Skeletal muscle satellite cell (primary cell): ENCODE measurements around the gene PISD.

ENCODE experiments used
- H3K27me3 ChIP-seq: 2 replicates; pipeline ENCODE4 v1.7.0; 2013; ENCODE audit warnings: low read length; ENCODE audit not compliant: control insufficient read depth, insufficient read depth
- H3K36me3 ChIP-seq: 2 replicates; pipeline ENCODE4 v1.7.0; 2013; ENCODE audit warnings: mild to moderate bottlenecking, control low read depth, low read length; ENCODE audit not compliant: insufficient read depth
- H3K4me1 ChIP-seq: 2 replicates; pipeline ENCODE4 v1.7.0; 2013; ENCODE audit warnings: low read length; ENCODE audit not compliant: control insufficient read depth, insufficient read depth
- H3K4me2 ChIP-seq: 2 replicates; pipeline ENCODE4 v1.7.0; 2013; ENCODE audit warnings: mild to moderate bottlenecking, low read length
- H3K4me3 ChIP-seq: 2 replicates; pipeline ENCODE4 v1.7.0; 2013; ENCODE audit warnings: low read length
- H3K9ac ChIP-seq: 2 replicates; pipeline ENCODE4 v1.7.0; 2013; ENCODE audit warnings: mild to moderate bottlenecking, low read depth, low read length, moderate library complexity
- H3K9me3 ChIP-seq: replicated peaks from 2 replicates; pipeline ENCODE4 v1.7.0; 2013; ENCODE audit warnings: mild to moderate bottlenecking, control low read depth, low read length

Gene PISD

DNA sequence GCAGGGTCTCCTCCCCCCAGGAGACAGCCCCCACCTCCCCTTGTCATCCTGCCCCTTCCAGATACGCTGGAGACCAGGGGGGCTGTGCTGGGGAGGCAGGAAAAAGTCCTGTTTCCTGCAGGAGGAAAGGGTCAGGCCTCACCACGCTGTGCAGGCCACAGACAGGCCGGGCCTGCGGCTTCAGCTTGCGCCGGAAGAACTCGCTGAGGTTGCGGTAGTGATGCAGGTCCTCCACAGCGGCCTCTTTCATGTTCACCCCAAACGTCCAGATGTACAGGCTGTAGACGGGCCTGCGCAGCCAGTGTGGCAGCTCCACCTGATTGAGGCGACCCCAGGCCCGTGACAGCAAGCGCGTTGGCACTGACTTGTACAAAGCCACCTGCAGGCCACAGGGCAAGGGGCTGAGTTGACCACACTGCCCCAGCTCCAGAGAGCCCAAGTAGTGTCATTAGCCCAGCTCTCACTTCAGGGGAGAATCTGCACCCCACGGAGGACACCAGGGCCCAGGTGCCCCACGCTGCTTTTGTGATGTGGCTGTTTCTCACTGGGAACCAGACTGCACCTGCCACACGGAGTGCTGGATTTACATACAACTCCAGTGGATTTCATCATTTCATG, 40.4 kb downstream of the PISD start:
- H3K9ac ChIP-seq, result no peak overlapping the region
- H3K4me2 ChIP-seq, result no peak overlapping the region
- H3K4me3 ChIP-seq, result no peak overlapping the region
- no peaks in the 10 kb centered on the region for H3K9me3 ChIP-seq
- no peaks in the 10 kb centered on the region for H3K27me3 ChIP-seq
- peaks cover 91% of the 10 kb centered on the region for H3K36me3 ChIP-seq
- H3K4me1 ChIP-seq, result peaks cover 5% of the 10 kb centered on the region

DNA sequence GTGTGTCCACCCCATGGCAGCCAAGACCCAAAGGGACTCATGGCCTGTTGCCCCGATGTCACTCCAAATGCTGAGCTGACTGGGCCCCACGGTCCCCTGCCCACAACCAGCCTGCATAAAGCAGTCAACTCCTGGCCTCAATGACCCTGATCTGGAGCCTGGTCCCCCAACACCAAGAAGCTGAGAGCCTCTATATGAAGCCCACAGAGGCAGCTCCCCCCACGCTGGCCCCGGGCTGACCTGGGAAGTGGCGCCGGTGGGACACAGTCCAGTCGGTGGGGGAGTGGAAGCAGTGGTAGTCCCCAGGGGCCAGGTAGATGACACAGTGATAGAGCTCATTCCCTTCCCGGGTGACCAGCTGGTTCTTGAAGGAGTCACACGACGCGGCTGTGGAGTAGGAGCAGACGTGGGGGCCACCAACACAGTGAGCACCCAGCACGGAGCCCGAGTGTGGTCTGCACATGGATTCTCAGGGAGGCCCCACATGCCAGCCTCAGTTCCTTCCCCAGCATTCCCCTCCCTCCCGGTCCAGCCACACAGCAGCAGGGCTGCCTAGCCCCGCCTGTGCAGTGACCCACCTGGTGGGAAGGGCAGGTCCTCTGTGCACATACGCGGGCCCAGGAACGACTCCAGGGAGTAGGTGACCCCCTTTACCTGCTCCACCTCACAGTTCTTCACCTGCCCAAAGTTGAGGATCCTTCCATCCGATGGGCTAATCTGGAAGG, 41.1 kb downstream of the PISD start:
- H3K4me2 ChIP-seq, result no peak overlapping the region
- no peak overlapping the region for H3K4me3 ChIP-seq
- no peaks in the 10 kb centered on the region for H3K27me3 ChIP-seq
- peaks cover 10% of the 10 kb centered on the region for H3K4me1 ChIP-seq
- H3K36me3 ChIP-seq, result peaks cover 91% of the 10 kb centered on the region
- no peak overlapping the region for H3K9ac ChIP-seq
- no peaks in the 10 kb centered on the region for H3K9me3 ChIP-seq

DNA sequence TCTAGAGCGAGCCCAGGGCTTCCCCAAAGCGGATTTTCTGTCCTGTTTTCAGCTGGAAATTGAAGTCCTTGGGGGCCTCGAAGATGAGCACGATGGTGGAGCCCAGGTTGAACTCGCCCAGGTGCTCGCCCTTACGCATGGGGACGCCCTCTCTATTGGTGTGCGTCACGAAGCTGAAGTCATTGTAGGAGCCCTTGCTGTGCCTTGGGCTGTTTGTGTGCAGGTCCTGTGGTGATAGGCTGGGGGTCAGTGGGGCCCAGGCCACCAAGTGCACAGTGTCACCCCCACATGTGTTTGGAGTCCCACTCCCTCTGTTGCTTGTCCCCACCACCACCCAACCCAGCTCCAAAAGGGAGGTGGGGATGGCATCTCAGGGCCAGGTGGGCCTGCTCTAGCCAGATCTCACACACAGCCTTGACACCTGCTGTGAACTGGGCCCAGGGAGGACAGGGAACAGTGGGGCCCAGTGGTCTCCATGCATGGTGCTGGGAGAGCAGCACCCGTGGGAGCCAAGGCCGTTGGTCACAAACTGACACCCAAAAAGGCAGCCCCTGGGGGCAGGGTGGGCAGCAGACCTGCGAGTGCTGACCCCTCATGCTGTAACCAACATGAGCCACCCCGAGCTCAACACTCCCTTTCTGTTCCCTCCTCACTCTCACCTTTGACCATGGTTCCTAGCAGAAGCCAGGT, 42.3 kb downstream of the PISD start:
- Histone ChIP-seq H3K27me3 (no peaks in the 10 kb centered on the region), H3K4me2 (no peak overlapping the region), H3K4me1 (peaks cover 14% of the 10 kb centered on the region), H3K9me3 (no peaks in the 10 kb centered on the region), H3K4me3 (no peak overlapping the region), H3K9ac (no peak overlapping the region), H3K36me3 (peaks cover 80% of the 10 kb centered on the region)

DNA sequence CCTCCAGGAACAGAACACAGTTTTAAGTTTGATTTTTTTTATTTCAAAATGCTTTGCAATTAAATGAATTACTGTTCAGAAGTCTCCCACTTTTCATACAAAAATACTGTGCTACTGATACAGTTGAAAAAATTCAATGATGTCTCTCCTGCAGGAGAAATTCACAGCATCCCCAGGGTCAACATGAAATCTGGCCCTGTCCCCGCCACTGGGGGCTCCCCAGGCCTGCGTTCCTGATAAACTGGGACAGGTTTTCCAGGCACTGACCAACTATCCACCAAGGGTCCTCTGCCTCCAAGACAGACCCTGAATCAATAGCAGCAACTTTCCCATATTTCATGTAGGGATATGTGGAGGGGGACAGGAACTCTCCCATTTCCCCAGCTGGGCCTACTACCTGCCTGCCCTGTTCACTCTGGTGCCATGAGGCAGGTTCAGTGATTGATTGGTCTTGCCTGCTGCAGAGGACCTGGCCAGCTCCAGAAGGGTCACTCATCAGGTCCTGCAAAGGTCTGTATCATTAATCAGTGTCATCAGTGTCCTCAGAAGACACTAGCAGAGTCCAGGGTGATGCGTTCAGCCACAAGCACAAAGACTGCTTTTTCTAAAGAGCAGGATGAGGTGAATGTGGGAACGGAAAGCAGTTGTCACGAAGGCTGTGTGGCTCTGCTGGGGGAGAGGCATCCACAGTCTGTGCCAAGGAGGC, 43.4 kb downstream of the PISD start:
- Histone ChIP-seq H3K4me1 (peaks cover 17% of the 10 kb centered on the region), H3K4me3 (no peak overlapping the region), H3K36me3 (peaks cover 68% of the 10 kb centered on the region), H3K9ac (no peak overlapping the region), H3K9me3 (no peaks in the 10 kb centered on the region), H3K27me3 (no peaks in the 10 kb centered on the region), H3K4me2 (no peak overlapping the region)

DNA sequence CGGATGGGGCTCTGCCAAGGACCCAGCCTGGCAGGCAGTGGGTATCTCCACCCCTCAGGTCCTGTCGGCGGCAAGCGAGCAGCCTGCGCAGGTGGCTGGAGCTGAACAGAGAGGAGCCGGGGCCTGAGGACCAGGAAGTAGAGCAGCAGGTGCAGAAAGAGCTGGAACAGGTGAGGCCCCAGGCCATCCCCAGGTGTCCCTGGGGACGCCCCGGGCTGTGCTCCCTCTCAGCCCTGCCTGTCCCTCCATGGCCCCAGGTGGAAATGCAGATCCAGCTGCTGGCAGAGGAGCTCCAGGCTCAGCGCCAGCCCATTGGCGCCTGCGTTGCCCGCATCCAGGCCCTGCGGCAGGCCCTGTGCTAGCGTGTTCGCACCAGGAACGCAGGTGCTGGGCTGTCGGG, 44.0 kb downstream of the PISD start:
- Histone ChIP-seq H3K9me3 (no peaks in the 10 kb centered on the region), H3K4me2 (no peak overlapping the region), H3K4me1 (peaks cover 17% of the 10 kb centered on the region), H3K27me3 (no peaks in the 10 kb centered on the region), H3K4me3 (no peak overlapping the region), H3K36me3 (peaks cover 63% of the 10 kb centered on the region), H3K9ac (no peak overlapping the region)

DNA sequence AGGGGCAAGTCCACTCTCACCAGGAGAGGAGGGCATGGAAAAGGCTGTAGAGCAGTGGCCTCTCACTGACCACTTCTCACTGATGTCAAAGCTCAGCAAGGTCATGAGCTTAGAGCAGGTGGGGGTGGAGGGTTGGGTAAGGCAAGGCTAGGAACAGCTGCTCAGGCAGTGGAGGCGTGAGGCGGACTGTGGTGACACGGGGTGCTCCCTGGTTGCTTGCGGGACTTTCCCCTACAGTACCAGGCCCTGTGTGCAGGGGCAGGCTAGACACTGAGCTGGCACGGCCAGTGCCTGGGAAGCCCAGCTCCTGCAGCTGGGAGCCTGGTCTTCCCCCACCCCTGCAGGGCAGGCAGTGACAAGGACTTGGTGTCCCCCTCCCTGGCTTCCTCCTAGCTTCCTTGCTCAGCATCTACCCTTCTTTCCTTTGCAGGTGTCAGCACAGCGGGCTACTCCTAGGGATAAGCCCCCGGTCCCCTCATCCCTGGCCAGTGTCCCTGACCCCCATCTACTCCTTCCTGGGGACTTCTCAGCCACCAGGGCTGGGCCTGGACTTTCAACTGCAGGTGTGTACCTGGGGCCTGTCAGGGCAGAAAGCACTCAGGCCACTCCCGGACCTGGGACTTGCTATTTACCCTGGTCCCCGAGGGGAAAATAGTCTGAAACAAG, 45.6 kb downstream of the PISD start:
- no peaks in the 10 kb centered on the region for H3K9me3 ChIP-seq
- peaks cover 48% of the 10 kb centered on the region for H3K36me3 ChIP-seq
- H3K27me3 ChIP-seq, result no peaks in the 10 kb centered on the region
- peaks cover 17% of the 10 kb centered on the region for H3K4me1 ChIP-seq
- no peak overlapping the region for H3K4me3 ChIP-seq
- no peak overlapping the region for H3K9ac ChIP-seq
- H3K4me2 ChIP-seq, result no peak overlapping the region

DNA sequence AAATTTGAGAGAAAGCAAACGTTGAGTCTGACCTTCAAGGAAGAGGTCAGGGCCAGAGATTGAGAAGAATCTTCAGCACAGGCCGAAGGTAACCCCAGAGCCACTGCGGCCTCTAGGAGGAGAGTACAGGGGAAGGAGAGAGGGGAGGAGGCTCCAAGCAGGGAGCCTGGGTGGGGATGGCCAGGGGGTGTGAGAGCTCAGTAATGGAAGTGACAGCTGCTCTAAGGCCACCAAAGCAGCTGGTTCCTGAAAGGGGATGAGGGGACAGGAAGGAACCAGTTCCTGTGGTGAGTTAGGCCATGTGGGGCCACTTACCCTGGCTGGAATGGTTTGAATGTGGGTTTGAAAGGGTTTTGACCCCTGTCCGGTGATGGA, 46.1 kb downstream of the PISD start:
- H3K4me2 ChIP-seq, result no peak overlapping the region
- no peaks in the 10 kb centered on the region for H3K27me3 ChIP-seq
- H3K4me1 ChIP-seq, result peaks cover 17% of the 10 kb centered on the region
- H3K9ac ChIP-seq, result no peak overlapping the region
- H3K36me3 ChIP-seq, result peaks cover 48% of the 10 kb centered on the region
- H3K4me3 ChIP-seq, result no peak overlapping the region
- no peaks in the 10 kb centered on the region for H3K9me3 ChIP-seq

DNA sequence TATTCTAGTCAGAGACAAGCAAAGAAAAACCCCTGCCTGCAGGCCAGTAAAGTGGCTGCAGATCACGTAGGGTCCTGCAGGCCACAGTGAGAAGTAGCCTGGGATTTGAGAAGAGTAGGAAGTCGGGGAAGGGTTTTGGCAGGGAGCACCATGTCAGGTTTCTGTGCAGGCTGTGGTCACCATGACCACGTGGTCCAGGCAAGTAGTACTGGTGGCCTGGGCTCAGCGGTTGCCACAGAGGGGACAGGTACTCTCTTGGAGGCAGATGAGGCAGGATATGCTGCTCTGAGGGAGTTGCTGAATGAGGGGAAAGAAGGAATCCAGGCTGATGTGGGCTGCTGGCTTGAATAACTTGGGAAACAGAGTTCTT, 46.5 kb downstream of the PISD start:
- no peak overlapping the region for H3K4me2 ChIP-seq
- H3K4me3 ChIP-seq, result no peak overlapping the region
- H3K9ac ChIP-seq, result no peak overlapping the region
- H3K36me3 ChIP-seq, result peaks cover 44% of the 10 kb centered on the region
- H3K4me1 ChIP-seq, result peaks cover 17% of the 10 kb centered on the region
- H3K27me3 ChIP-seq, result no peaks in the 10 kb centered on the region
- H3K9me3 ChIP-seq, result no peaks in the 10 kb centered on the region

DNA sequence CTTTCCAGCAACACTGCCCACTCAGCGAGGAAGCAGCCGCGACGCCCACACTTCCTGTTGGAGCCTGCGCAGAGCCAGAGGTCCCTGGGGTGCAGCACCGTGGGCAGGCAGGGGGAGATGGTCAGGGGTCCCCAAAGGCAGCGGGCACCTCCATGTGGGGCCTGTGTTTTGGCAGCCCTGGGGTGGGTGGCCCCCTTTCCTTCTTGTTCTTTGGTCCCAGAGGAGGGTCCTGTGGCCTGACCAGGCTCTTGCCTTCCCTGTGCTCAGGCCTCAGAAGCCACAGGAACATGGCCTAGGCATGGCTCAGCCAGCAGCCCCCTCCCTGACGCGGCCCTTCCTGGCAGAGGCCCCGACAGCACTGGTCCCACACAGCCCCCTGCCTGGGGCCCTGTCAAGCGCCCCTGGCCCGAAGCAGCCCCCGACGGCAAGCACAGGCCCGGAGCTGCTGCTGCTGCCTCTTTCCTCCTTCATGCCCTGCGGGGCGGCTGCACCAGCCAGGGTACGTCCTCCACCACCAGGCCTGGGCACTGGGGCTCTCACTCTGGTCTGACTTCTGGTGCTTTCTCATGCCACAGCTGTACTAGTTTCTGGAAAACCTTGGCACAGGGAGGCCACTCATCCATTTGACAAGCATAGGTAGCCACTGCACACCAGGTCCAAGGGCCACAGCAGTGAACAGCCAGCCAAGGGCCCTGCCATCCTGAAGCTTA, 47.1 kb downstream of the PISD start:
- no peaks in the 10 kb centered on the region for H3K27me3 ChIP-seq
- no peaks in the 10 kb centered on the region for H3K9me3 ChIP-seq
- no peak overlapping the region for H3K9ac ChIP-seq
- H3K36me3 ChIP-seq, result peaks cover 38% of the 10 kb centered on the region
- H3K4me1 ChIP-seq, result peaks cover 17% of the 10 kb centered on the region
- H3K4me2 ChIP-seq, result no peak overlapping the region
- H3K4me3 ChIP-seq, result no peak overlapping the region

DNA sequence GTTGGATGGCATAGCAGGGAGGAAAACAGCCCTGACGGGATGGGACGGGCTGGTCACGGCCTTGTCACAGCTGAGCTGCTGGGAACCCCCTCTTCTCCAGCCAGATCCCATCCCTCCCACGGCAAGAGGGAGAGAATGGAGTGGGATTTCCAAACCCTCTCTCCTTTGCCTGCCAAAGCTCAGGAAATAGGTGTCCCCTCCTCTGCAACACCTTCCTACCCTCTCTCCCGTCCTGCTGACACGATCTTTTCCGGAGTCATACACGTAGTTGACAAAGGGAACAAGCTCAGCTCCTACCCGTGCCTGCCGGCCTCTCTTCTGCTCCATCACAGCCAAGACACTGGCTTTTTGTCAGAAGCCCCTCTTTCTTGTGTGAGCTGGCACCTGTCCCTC, 48.1 kb downstream of the PISD start:
- Histone ChIP-seq H3K27me3 (no peaks in the 10 kb centered on the region), H3K9ac (no peak overlapping the region), H3K4me3 (no peak overlapping the region), H3K9me3 (no peaks in the 10 kb centered on the region), H3K4me2 (no peak overlapping the region), H3K4me1 (peaks cover 17% of the 10 kb centered on the region), H3K36me3 (peaks cover 28% of the 10 kb centered on the region)
